ENCODE measurements around the gene KIAA0232. TPM values are rescaled to one million over a fixed set of nuclear protein-coding genes. Genes with fewer than 3 reads are reported as not detected.

The KIAA0232 gene
- total RNA-seq, 1 donor from 2014 or later: 46.7 TPM

Other genes starting within 250 kb of the KIAA0232 start
- 27.2 TPM for gene MAN2B2, start 207.5 kb upstream of the KIAA0232 start, total RNA-seq
- 276 TPM for gene MRFAP1, start 142.0 kb upstream of the KIAA0232 start, total RNA-seq
- 6.3 TPM for gene S100P, start 88.8 kb upstream of the KIAA0232 start, total RNA-seq
- gene MRFAP1L1, start 72.9 kb upstream of the KIAA0232 start, total RNA-seq: 46.0 TPM
- 9.7 TPM for gene BLOC1S4, start 66.6 kb upstream of the KIAA0232 start, total RNA-seq
- 68.2 TPM for gene TBC1D14, start 127.1 kb downstream of the KIAA0232 start, total RNA-seq

All from sciatic nerve (tissue), 1 donor.